Measurements from ENCODE around the gene CCDC14.
A peak's percentile ranks its signal among the peaks of the same experiment; 100 is the strongest.
"Not testable (repeated sequence)": the region's sequence is repeated elsewhere in the genome, so short reads cannot be mapped to it uniquely, and the experiment has no call there.

The CCDC14 gene, protein sequence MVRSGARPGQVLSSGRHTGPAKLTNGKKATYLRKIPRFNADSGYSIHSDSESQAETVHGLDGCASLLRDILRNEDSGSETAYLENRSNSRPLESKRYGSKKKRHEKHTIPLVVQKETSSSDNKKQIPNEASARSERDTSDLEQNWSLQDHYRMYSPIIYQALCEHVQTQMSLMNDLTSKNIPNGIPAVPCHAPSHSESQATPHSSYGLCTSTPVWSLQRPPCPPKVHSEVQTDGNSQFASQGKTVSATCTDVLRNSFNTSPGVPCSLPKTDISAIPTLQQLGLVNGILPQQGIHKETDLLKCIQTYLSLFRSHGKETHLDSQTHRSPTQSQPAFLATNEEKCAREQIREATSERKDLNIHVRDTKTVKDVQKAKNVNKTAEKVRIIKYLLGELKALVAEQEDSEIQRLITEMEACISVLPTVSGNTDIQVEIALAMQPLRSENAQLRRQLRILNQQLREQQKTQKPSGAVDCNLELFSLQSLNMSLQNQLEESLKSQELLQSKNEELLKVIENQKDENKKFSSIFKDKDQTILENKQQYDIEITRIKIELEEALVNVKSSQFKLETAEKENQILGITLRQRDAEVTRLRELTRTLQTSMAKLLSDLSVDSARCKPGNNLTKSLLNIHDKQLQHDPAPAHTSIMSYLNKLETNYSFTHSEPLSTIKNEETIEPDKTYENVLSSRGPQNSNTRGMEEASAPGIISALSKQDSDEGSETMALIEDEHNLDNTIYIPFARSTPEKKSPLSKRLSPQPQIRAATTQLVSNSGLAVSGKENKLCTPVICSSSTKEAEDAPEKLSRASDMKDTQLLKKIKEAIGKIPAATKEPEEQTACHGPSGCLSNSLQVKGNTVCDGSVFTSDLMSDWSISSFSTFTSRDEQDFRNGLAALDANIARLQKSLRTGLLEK

GRCh38 chr3:123960781-123961507 lies at the start of gene CCDC14:
CCDC14 (minus strand) TSS chr3:123961229; CDS start chr3:123961173, 56 bp downstream.
- DNase-seq (ENCODE audit: low spot score): peak; percentile 65

GRCh38 chr3:124008321-124008720 lies 47.3 kb upstream of the CCDC14 start:
- DNase-seq (ENCODE audit: low spot score): not testable (repeated sequence)

DNA sequence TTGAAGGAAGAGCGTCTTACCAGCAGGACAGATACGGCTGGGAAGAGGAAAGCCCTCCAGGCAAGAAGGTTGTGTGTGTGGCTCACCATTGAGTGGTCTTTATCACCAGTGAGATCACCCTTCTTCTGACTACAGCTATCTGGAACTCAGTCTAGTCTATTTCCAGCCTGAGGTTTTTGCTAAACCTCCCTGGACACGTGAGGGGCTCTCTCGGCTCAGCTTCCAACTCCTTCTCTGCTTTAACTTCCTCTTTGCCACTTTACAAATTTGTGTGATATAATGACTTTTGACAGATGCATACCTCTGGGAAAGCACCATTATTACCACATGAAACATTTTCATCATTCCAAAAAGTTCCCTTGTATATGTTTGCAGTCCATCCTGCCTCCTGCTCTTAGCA lies 46.2 kb upstream of the CCDC14 start:
- DNase-seq (ENCODE audit: low spot score): no peak

DNA sequence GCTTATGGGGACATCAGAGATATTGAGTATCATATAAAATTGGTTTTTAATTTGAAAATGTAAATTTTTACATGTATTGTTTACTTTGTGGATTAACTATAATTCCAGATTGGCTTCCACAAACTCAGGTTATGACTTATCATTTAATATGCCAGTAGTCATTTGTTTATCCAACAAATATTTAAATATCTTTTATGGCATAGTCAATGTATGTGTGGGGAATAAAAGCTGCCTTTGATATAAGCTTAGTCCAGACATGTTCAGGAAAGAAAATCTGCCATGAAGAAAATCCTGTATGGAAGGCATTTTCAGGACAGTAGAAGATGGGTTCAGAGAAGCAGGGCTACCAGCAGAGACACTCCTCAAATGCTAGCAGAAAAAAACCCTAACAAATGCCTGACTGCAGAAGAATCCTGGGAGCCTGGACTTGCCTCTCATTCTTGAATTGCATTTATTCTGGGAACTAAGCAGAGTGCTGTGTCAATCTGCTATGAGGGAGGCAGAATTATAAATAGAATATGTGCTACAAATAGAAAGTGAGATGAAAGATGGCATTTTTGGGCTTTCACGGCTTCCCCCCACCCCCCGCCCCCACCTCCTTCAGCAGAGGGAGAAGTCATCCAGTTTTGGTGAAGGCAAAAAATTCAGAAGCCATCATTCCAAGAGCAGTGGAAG lies 41.5 kb upstream of the CCDC14 start:
- not testable (repeated sequence) for DNase-seq (ENCODE audit: low spot score)

DNA sequence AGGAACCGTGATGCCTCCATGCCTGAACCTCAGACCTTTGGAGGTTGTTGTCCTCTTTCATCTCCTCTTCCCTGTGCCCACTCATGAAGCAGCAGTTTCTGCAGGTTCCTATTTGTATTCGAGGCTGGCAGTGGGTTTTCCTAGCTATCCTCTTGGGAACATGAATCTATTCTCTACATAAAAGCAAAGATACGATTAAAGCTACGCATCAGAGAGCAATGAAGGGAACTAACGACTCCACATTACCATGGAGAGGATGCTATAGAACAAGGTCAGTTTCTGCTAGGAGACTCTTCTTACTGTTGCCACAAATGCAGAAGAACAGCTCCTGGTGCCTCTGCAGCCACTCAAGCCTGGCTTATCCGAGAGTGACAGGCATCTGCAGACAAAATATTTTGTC lies 40.3 kb upstream of the CCDC14 start:
- not testable (repeated sequence) for DNase-seq (ENCODE audit: low spot score)

- no peak for DNase-seq (ENCODE audit: low spot score)
Measured at GRCh38 chr3:123997543-123997942, 36.5 kb upstream of the CCDC14 start.

- DNase-seq (ENCODE audit: low spot score): no peak
Measured at GRCh38 chr3:123993818-123994217, 32.8 kb upstream of the CCDC14 start.

DNA sequence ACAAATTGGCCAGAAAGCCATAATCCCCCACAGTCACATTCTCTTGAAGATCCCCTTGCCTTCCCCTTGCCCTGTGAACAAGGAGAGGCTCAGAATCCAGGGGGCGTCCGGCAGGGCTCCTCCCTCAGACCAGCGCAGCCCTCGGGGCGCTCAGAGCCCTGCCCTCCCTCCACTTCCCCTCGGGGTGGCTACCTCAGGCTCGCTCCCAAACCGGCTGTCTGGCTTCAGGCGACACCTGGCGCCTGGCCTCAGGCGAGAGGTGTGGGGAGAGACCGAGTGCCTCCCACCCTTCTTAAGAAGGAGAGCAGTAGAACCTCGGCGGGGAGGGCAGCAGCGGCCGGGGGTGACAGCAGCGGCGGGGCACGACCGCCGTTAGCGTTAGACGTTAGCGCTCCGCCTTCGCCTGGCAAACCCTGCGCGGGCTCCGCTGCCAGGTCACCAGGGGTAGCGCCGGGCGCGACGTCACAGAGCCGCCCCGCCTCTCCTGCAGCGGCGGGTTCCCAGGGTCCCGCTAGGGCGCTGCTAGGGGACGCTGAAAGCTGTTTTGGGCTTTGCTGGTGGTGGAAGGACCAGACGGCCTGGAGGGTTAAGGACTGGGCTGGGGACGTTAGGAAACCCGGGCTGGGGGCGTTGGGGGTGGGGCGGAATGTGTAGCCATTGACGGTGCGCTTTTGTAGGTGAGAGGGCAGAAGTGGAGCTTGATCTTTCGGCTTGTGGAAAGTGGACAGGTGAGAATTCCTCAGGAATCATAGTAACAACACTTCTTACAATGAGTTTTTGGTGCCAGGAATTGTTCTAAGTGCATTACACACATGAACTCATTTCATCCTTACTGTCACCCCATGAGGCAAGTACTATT lies 30.9 kb upstream of the CCDC14 start, which contains the start of gene ROPN1:
ROPN1 (minus strand) TSS at position 395 of the 859 bp plus-strand sequence. CDS start 11,643 bp downstream, outside the sequence.
- not testable (repeated sequence) for DNase-seq (ENCODE audit: low spot score)

GRCh38 chr3:123986427-123986826 lies 25.4 kb upstream of the CCDC14 start:
- DNase-seq (ENCODE audit: low spot score): no peak

- DNase-seq (ENCODE audit: low spot score): no peak
Measured at GRCh38 chr3:123984957-123985356, 23.9 kb upstream of the CCDC14 start.

- DNase-seq (ENCODE audit: low spot score): no peak
Measured at GRCh38 chr3:123984350-123984749, 23.3 kb upstream of the CCDC14 start.

GRCh38 chr3:123981317-123981716 lies 20.3 kb upstream of the CCDC14 start:
- not testable (repeated sequence) for DNase-seq (ENCODE audit: low spot score)

GRCh38 chr3:123980539-123980938 lies 19.5 kb upstream of the CCDC14 start:
- DNase-seq (ENCODE audit: low spot score): no peak

DNA sequence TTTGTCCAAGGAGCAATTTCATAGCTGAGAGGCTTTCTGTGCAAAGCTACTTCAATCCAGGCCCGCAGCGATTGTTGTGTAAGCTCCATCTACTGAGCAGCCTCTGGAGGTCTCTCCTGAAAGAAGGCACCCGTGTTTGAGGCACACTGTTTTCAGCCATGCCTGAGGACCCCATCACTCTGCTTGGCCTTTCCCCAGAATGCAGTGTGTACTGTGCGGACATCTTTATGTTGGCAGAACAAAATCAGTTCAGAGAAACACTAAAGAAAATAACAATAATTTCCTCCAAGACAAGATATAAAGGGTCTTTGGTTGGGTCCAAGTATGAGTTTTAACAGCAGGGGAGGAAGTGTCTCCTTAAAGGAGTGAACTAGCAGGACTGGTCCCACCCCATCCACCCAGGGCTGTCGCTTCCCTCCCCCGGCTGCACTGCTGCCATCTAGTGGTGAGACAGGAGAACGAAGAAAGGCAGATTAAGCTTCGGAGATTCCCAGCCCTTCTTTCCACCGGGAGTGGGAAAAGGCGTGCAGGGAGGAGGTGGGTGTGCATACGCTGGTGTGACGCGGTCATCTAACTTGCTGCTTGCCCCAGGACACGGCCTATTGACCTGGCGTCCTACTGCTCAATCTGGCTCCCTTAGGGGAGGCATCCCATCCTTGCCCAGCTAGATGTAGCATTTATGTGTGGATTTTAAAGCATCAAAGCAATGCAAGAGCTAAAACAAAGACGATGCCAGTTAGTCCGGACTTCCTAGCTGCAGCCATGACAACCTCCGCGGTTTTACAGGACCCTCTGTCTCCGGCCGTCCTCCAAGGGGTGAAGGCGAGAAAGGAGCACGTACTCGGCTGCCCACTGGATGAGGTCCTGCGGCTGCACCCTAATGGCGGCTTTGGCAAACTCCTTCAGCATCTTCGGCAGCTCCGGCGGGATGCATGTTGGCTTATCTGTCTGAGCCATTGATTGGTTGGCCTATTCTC lies 18.8 kb upstream of the CCDC14 start:
- DNase-seq (ENCODE audit: low spot score): peak; percentile 8

DNA sequence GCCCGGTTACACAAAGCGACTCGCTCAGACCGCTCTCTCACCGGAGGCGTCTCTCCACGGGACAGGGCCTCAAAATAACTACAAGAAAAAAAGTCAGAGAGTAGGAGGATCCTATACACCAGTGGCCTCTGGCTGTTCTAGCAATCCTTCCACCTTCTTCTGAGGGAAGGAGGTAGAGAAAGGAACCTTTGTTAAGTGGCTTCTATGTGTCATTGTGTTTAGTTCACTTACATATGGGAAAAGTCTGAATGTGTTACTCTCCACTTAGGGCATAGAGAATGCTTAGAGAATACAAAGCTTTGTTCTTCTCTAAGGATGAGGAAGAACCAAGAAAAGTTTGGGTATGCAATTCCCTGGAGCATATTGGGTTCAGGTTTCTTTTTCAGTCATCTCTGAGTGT lies 15.9 kb upstream of the CCDC14 start:
- not testable (repeated sequence) for DNase-seq (ENCODE audit: low spot score)

DNA sequence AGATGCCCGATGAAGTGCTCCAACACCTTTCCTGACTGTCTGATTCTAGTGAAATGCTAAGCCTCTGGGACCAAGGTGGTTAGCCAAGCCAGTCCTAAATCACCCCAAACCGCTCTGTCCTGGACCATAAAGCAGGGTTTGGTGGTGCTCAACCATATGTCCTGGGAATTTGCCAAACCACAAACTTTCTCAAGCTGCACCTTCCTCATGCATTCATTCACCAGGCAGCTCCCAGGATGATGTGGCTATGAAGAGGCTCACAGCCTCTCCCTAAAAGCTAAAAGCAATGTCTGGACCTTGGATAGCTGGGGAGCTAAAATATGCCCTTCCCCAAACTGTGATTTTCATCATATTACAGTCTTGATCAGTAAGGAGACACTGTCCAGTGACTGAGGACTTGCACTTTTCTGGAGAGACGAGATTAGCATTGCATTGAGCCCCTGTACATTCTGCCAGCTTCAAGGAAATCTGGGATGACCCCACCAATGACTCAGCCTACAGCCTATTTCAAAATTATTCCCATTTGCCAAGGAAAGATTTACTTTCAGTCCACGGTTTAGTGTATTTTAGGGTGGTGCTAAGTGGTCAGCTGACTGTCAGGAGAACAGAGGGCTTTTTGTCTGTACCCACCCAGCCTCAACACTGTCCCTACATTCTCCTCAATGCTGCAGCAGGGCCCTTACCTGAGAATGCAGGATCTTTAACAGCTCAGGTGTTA lies 15.3 kb upstream of the CCDC14 start:
- not testable (repeated sequence) for DNase-seq (ENCODE audit: low spot score)

DNA sequence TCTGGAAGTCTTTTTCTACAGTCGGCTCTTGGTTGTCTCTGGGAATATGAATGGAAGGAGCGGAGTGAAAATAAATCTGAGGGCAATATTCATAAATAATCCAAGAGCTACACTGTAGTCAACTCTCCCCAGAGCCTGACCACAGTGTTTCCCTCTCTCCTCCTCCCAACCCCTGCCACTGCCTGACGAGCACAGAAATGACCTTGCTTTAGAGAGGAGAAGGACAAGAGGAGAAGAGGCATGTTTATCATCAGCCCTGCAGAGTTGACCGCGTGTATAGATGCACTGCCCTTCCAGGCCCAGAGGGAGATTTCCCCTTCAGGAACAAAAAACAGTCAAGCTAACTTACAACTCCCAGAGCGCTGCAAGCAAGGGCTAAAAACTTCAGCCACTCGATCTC lies 14.0 kb upstream of the CCDC14 start:
- DNase-seq (ENCODE audit: low spot score): not testable (repeated sequence)

- DNase-seq (ENCODE audit: low spot score): no peak
Measured at GRCh38 chr3:123971406-123971805, 10.4 kb upstream of the CCDC14 start.

DNA sequence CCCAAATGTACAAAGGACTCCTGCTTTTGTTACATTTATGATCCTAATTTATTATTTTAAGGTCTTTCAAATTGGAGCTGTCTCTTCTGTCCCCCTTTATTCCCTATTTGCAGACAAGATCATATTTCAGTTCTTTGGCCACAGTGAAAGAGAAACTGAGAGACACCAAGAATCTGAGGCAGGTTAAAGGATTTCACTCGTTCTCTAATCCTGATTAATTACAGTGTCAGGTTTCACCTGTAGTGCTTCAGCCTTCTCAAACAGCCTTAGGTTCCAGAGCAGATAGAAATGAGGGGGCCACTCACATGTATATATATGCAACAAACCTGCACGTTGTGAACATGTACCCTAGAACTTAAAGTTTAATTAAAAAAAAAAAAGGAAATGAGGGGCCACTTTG lies 6.2 kb upstream of the CCDC14 start:
- DNase-seq (ENCODE audit: low spot score): not testable (repeated sequence)

Data from germinal center (tissue), 1 donor.